ENCODE results near the gene CUX1. TPM values are rescaled to one million over a fixed set of nuclear protein-coding genes. Genes with fewer than 3 reads are reported as not detected.

CUX1 gene
- total RNA-seq, 1 donor from 2014 or later = 66.4 TPM

DNA sequence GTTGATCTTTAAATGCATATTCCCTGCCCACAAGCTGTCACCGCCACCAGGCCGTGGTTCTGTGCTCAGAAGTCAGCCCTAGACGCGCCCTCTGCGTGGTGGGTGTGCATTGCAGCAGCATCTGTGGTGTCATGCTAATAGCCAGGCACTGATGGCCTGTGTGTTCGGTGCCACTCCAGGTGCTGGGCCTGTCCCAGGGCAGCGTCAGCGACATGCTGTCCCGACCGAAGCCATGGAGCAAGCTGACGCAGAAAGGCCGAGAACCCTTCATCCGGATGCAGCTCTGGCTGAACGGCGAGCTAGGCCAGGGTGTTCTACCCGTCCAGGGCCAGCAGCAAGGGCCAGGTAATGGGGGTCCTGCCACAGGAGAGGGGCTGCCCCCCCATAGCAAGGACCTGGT lies 386.8 kb downstream of the CUX1 start:
- no peak overlapping the region for H3K27ac ChIP-seq
- no peaks in the 10 kb centered on the region for H3K9me3 Mint-ChIP-seq

DNA sequence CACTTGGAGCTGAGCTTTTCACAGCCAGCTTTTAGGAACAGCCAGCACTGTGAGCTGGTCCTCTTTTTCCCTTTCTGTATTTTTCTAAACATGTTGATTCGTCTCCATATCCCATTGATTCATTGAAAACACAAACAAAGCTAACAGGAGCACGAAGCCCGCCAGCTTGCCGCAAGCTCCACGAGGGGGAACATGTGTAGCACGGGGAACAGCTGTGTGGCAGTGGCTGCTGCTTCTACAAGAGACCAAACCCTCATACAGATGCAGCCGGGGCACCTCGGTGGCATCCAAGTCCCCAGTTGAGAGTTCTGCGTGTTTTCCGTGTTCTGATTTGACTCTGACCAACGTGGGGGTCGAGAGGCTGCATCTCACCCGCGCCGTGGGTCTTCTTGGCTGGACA lies 388.5 kb downstream of the CUX1 start:
- no peaks in the 10 kb centered on the region for H3K79me2 ChIP-seq (ENCODE audit: low read depth)
- no peak overlapping the region for H3K9ac ChIP-seq
- Mint-ChIP-seq H3K27me3 (ENCODE audit: insufficient read depth, low read depth) (peaks cover 5% of the 10 kb centered on the region), H3K9me3 (no peaks in the 10 kb centered on the region), H3K27ac (peak overlapping the region; percentile 86), H3K4me1 (peaks cover 9% of the 10 kb centered on the region), H3K4me3 (no peak overlapping the region), H3K36me3 (peaks cover 27% of the 10 kb centered on the region)
- no peak overlapping the region for H2AFZ ChIP-seq (replicated peaks)
- no peaks in the 10 kb centered on the region for H3K9me3 ChIP-seq (ENCODE audit: low read depth)
- H3F3A ChIP-seq (ENCODE audit: low read depth) = peaks cover 5% of the 10 kb centered on the region
- no peak overlapping the region for H3K4me2 ChIP-seq
- H3K27ac ChIP-seq = no peak overlapping the region
- peaks cover 7% of the 10 kb centered on the region for H3K4me1 ChIP-seq
- TF ChIP-seq, protein P1, sequence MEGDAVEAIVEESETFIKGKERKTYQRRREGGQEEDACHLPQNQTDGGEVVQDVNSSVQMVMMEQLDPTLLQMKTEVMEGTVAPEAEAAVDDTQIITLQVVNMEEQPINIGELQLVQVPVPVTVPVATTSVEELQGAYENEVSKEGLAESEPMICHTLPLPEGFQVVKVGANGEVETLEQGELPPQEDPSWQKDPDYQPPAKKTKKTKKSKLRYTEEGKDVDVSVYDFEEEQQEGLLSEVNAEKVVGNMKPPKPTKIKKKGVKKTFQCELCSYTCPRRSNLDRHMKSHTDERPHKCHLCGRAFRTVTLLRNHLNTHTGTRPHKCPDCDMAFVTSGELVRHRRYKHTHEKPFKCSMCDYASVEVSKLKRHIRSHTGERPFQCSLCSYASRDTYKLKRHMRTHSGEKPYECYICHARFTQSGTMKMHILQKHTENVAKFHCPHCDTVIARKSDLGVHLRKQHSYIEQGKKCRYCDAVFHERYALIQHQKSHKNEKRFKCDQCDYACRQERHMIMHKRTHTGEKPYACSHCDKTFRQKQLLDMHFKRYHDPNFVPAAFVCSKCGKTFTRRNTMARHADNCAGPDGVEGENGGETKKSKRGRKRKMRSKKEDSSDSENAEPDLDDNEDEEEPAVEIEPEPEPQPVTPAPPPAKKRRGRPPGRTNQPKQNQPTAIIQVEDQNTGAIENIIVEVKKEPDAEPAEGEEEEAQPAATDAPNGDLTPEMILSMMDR (IDR thresholded peaks at IDR 0.05) = no peak
- no peak for TF ChIP-seq EZH2phosphoT487 (IDR thresholded peaks at IDR 0.05)
- TF ChIP-seq EZH2 (IDR thresholded peaks at IDR 0.05) = no peak
- no peak for DNase-seq (ENCODE audit: low spot score)
- H4K20me1 ChIP-seq (ENCODE audit: low read depth) = peaks cover 24% of the 10 kb centered on the region
- no peak overlapping the region for H3K4me3 ChIP-seq
- no peaks in the 10 kb centered on the region for H3K36me3 ChIP-seq
- H3K27me3 ChIP-seq = no peaks in the 10 kb centered on the region

More for the DNA sequence above, 386.8 kb downstream of the CUX1 start:
- Histone ChIP-seq H3K36me3 (no peaks in the 10 kb centered on the region), H3K4me3 (no peak overlapping the region), H3K4me2 (no peak overlapping the region), H3K27me3 (no peaks in the 10 kb centered on the region), H3K79me2 (ENCODE audit: low read depth) (no peaks in the 10 kb centered on the region), H3K9me3 (ENCODE audit: low read depth) (no peaks in the 10 kb centered on the region), H4K20me1 (ENCODE audit: low read depth) (peaks cover 20% of the 10 kb centered on the region), H3K4me1 (peaks cover 7% of the 10 kb centered on the region), H3F3A (ENCODE audit: low read depth) (peaks cover 5% of the 10 kb centered on the region), H3K9ac (no peak overlapping the region), H2AFZ (replicated peaks) (no peak overlapping the region)
- Mint-ChIP-seq H3K4me1 (peaks cover 8% of the 10 kb centered on the region), H3K27me3 (ENCODE audit: insufficient read depth, low read depth) (peaks cover 5% of the 10 kb centered on the region), H3K36me3 (peaks cover 30% of the 10 kb centered on the region), H3K4me3 (no peak overlapping the region), H3K27ac (no peak overlapping the region)
- TF ChIP-seq EZH2phosphoT487 (IDR thresholded peaks at IDR 0.05) = no peak
- no peak for DNase-seq (ENCODE audit: low spot score)

GRCh38 chr7:102208826-102209225 lies 391.4 kb downstream of the CUX1 start:
- peak; percentile 60 for DNase-seq (ENCODE audit: low spot score)
- H3F3A ChIP-seq (ENCODE audit: low read depth) = peaks cover 5% of the 10 kb centered on the region
- H4K20me1 ChIP-seq (ENCODE audit: low read depth) = peaks cover 17% of the 10 kb centered on the region
- no peak overlapping the region for H2AFZ ChIP-seq (replicated peaks)
- Mint-ChIP-seq H3K4me1 (peaks cover 9% of the 10 kb centered on the region), H3K9me3 (no peaks in the 10 kb centered on the region), H3K27ac (no peak overlapping the region), H3K27me3 (ENCODE audit: insufficient read depth, low read depth) (peaks cover 5% of the 10 kb centered on the region), H3K4me3 (no peak overlapping the region), H3K36me3 (peaks cover 20% of the 10 kb centered on the region)
- no peak overlapping the region for H3K4me2 ChIP-seq
- no peak overlapping the region for H3K9ac ChIP-seq
- H3K4me3 ChIP-seq = no peak overlapping the region
- H3K4me1 ChIP-seq = peaks cover 7% of the 10 kb centered on the region
- no peak overlapping the region for H3K27ac ChIP-seq
- TF ChIP-seq EZH2 (IDR thresholded peaks at IDR 0.05) = no peak
- TF ChIP-seq, protein P1 (IDR thresholded peaks at IDR 0.05) = no peak
- TF ChIP-seq EZH2phosphoT487 (IDR thresholded peaks at IDR 0.05) = no peak
- H3K36me3 ChIP-seq = no peaks in the 10 kb centered on the region
- no peaks in the 10 kb centered on the region for H3K27me3 ChIP-seq
- H3K79me2 ChIP-seq (ENCODE audit: low read depth) = no peaks in the 10 kb centered on the region
- no peaks in the 10 kb centered on the region for H3K9me3 ChIP-seq (ENCODE audit: low read depth)

GRCh38 chr7:102210787-102211186 lies 393.4 kb downstream of the CUX1 start:
- Histone ChIP-seq H3K27ac (no peak overlapping the region), H3K4me2 (no peak overlapping the region), H3K27me3 (no peaks in the 10 kb centered on the region), H3K4me1 (peaks cover 7% of the 10 kb centered on the region), H4K20me1 (ENCODE audit: low read depth) (peaks cover 17% of the 10 kb centered on the region), H3F3A (ENCODE audit: low read depth) (peaks cover 5% of the 10 kb centered on the region), H3K9ac (no peak overlapping the region), H3K4me3 (no peak overlapping the region), H3K79me2 (ENCODE audit: low read depth) (no peaks in the 10 kb centered on the region), H2AFZ (replicated peaks) (no peak overlapping the region), H3K36me3 (no peaks in the 10 kb centered on the region), H3K9me3 (ENCODE audit: low read depth) (no peaks in the 10 kb centered on the region)
- Mint-ChIP-seq H3K4me3 (no peak overlapping the region), H3K4me1 (peaks cover 9% of the 10 kb centered on the region), H3K27me3 (ENCODE audit: insufficient read depth, low read depth) (peaks cover 3% of the 10 kb centered on the region), H3K27ac (no peak overlapping the region), H3K9me3 (no peaks in the 10 kb centered on the region), H3K36me3 (peaks cover 19% of the 10 kb centered on the region)
- no peak for DNase-seq (ENCODE audit: low spot score)
- TF ChIP-seq EZH2 (IDR thresholded peaks at IDR 0.05) (no peak), EZH2phosphoT487 (IDR thresholded peaks at IDR 0.05) (no peak)

Data from neural progenitor cell (in vitro differentiated cells).